T-helper 17 cell (primary cell): ENCODE data around the gene SRGAP3. TPM values are rescaled to one million over a fixed set of nuclear protein-coding genes. Genes with fewer than 3 reads are reported as not detected.

Source experiments
- ATAC-seq: fragments of 150-1000 bp; cut with Tn5 transposase; 2 replicates; pipeline ENCODE4 v1.10.0; 2021; ENCODE audit warnings: mild to moderate bottlenecking, moderate library complexity
- DNase-seq, 3 donors: peaks; one replicate each; pipeline versions ENCODE4 v3.0.0 to v3.0.0-alpha.2; 2020 to 2021
- H3K9me3 ChIP-seq: one replicate; pipeline ENCODE4 v1.7.0; 2013; ENCODE audit warnings: low read length, mild to moderate bottlenecking; ENCODE audit not compliant: control insufficient read depth, poor library complexity, severe bottlenecking
- H3K27ac Mint-ChIP-seq: one replicate; pipeline ENCODE4 v1.8.0; 2022; ENCODE audit warnings: mild to moderate bottlenecking, moderate library complexity, mixed read lengths
- H3K27me3 Mint-ChIP-seq: one replicate; pipeline ENCODE4 v1.8.0; 2022; ENCODE audit warnings: mixed read lengths
- H3K36me3 Mint-ChIP-seq: one replicate; pipeline ENCODE4 v1.8.0; 2022; ENCODE audit warnings: low read depth, mixed read lengths
- H3K4me1 Mint-ChIP-seq: one replicate; pipeline ENCODE4 v1.8.0; 2022; ENCODE audit warnings: mild to moderate bottlenecking, mixed read lengths
- H3K4me3 Mint-ChIP-seq: one replicate; pipeline ENCODE4 v1.8.0; 2022; ENCODE audit warnings: mild to moderate bottlenecking, moderate library complexity, mixed read lengths
- total RNA-seq, 4 donors: library from RNA in 2 of 4; stranded (reverse) in 2 of 4; gene quantifications; one replicate each; pipeline ENCODE4 v1.2.3 and lab custom pipeline; 2022 to 2026

Gene SRGAP3
- total RNA-seq, 2 donors from 2014 or later = 1.8 to 2.2 TPM

GRCh38 chr3:9012521-9012920 lies 236.9 kb downstream of the SRGAP3 start:
- Mint-ChIP-seq H3K4me3 (no peak overlapping the region), H3K27me3 (no peaks in the 10 kb centered on the region), H3K27ac (no peak overlapping the region), H3K4me1 (peaks cover 6% of the 10 kb centered on the region), H3K36me3 (no peaks in the 10 kb centered on the region)
- no peak for ATAC-seq
- no peak for DNase-seq
- H3K9me3 ChIP-seq = no peaks in the 10 kb centered on the region

GRCh38 chr3:9009976-9010545 lies 239.4 kb downstream of the SRGAP3 start:
- Mint-ChIP-seq H3K27ac (no peak overlapping the region), H3K36me3 (no peaks in the 10 kb centered on the region), H3K27me3 (no peaks in the 10 kb centered on the region), H3K4me1 (peaks cover 6% of the 10 kb centered on the region), H3K4me3 (no peak overlapping the region)
- ATAC-seq = no peak
- no peaks in the 10 kb centered on the region for H3K9me3 ChIP-seq
- DNase-seq = no peak

GRCh38 chr3:9008550-9009255 lies 240.7 kb downstream of the SRGAP3 start:
- Mint-ChIP-seq H3K36me3 (no peaks in the 10 kb centered on the region), H3K4me1 (peaks cover 6% of the 10 kb centered on the region), H3K27me3 (no peaks in the 10 kb centered on the region), H3K4me3 (no peak overlapping the region), H3K27ac (no peak overlapping the region)
- ATAC-seq (no peak), DNase-seq (no peak)
- H3K9me3 ChIP-seq = no peaks in the 10 kb centered on the region

GRCh38 chr3:9007928-9008327 lies 241.5 kb downstream of the SRGAP3 start:
- Mint-ChIP-seq H3K36me3 (no peaks in the 10 kb centered on the region), H3K4me1 (peaks cover 6% of the 10 kb centered on the region), H3K27me3 (no peaks in the 10 kb centered on the region), H3K27ac (no peak overlapping the region), H3K4me3 (no peak overlapping the region)
- ATAC-seq = no peak
- DNase-seq = no peak
- no peaks in the 10 kb centered on the region for H3K9me3 ChIP-seq

GRCh38 chr3:9007213-9007612 lies 242.2 kb downstream of the SRGAP3 start:
- Mint-ChIP-seq H3K4me3 (no peak overlapping the region), H3K27ac (no peak overlapping the region), H3K27me3 (no peaks in the 10 kb centered on the region), H3K36me3 (no peaks in the 10 kb centered on the region), H3K4me1 (peaks cover 4% of the 10 kb centered on the region)
- DNase-seq (no peak), ATAC-seq (no peak)
- no peaks in the 10 kb centered on the region for H3K9me3 ChIP-seq

- Mint-ChIP-seq H3K4me3 (no peak overlapping the region), H3K4me1 (peaks cover 5% of the 10 kb centered on the region), H3K36me3 (peaks cover 5% of the 10 kb centered on the region), H3K27me3 (peaks cover 12% of the 10 kb centered on the region), H3K27ac (no peak overlapping the region)
- ATAC-seq (no peak), DNase-seq (no peak)
- no peaks in the 10 kb centered on the region for H3K9me3 ChIP-seq
These were observed 249.4 kb downstream of the SRGAP3 start for GRCh38 chr3:9000041-9000440.

- no peak for DNase-seq
- no peaks in the 10 kb centered on the region for H3K9me3 ChIP-seq
- peak overlapping the region; percentile 49 for H3K4me3 Mint-ChIP-seq
- peaks cover 12% of the 10 kb centered on the region for H3K27me3 Mint-ChIP-seq
- no peak overlapping the region for H3K27ac Mint-ChIP-seq
- H3K36me3 Mint-ChIP-seq = peaks cover 5% of the 10 kb centered on the region
- no peak for ATAC-seq
- peaks cover 5% of the 10 kb centered on the region for H3K4me1 Mint-ChIP-seq
These were observed 252.3 kb downstream of the SRGAP3 start for GRCh38 chr3:8997151-8997550.

- ATAC-seq (no peak), DNase-seq (no peak)
- H3K4me3 Mint-ChIP-seq = no peak overlapping the region
- H3K4me1 Mint-ChIP-seq = peaks cover 5% of the 10 kb centered on the region
- peaks cover 12% of the 10 kb centered on the region for H3K27me3 Mint-ChIP-seq
- H3K27ac Mint-ChIP-seq = no peak overlapping the region
- peaks cover 5% of the 10 kb centered on the region for H3K36me3 Mint-ChIP-seq
- no peaks in the 10 kb centered on the region for H3K9me3 ChIP-seq
These were observed 252.7 kb downstream of the SRGAP3 start for GRCh38 chr3:8996681-8997121.

GRCh38 chr3:8996216-8996615 lies 253.2 kb downstream of the SRGAP3 start:
- H3K27me3 Mint-ChIP-seq = peaks cover 12% of the 10 kb centered on the region
- no peak for DNase-seq
- H3K4me3 Mint-ChIP-seq = no peak overlapping the region
- H3K4me1 Mint-ChIP-seq = peaks cover 5% of the 10 kb centered on the region
- H3K9me3 ChIP-seq = no peaks in the 10 kb centered on the region
- no peak overlapping the region for H3K27ac Mint-ChIP-seq
- ATAC-seq = no peak
- H3K36me3 Mint-ChIP-seq = peaks cover 5% of the 10 kb centered on the region

GRCh38 chr3:8994226-8994625 lies 255.2 kb downstream of the SRGAP3 start:
- H3K36me3 Mint-ChIP-seq = peaks cover 5% of the 10 kb centered on the region
- peaks cover 5% of the 10 kb centered on the region for H3K4me1 Mint-ChIP-seq
- no peaks in the 10 kb centered on the region for H3K9me3 ChIP-seq
- H3K27ac Mint-ChIP-seq = no peak overlapping the region
- ATAC-seq = no peak
- no peak overlapping the region for H3K4me3 Mint-ChIP-seq
- H3K27me3 Mint-ChIP-seq = peaks cover 12% of the 10 kb centered on the region
- no peak for DNase-seq

- peaks cover 12% of the 10 kb centered on the region for H3K27me3 Mint-ChIP-seq
- DNase-seq (no peak), ATAC-seq (no peak)
- no peaks in the 10 kb centered on the region for H3K9me3 ChIP-seq
- H3K36me3 Mint-ChIP-seq = peaks cover 5% of the 10 kb centered on the region
- H3K27ac Mint-ChIP-seq = no peak overlapping the region
- H3K4me3 Mint-ChIP-seq = no peak overlapping the region
- peaks cover 5% of the 10 kb centered on the region for H3K4me1 Mint-ChIP-seq
These were observed 256.1 kb downstream of the SRGAP3 start for GRCh38 chr3:8993331-8993730.

- H3K27me3 Mint-ChIP-seq = peaks cover 8% of the 10 kb centered on the region
- H3K27ac Mint-ChIP-seq = no peak overlapping the region
- H3K9me3 ChIP-seq = no peaks in the 10 kb centered on the region
- no peak for ATAC-seq
- H3K36me3 Mint-ChIP-seq = peaks cover 5% of the 10 kb centered on the region
- no peak for DNase-seq
- H3K4me3 Mint-ChIP-seq = no peak overlapping the region
- peaks cover 7% of the 10 kb centered on the region for H3K4me1 Mint-ChIP-seq
These were observed 256.6 kb downstream of the SRGAP3 start for GRCh38 chr3:8992854-8993253.

GRCh38 chr3:8992199-8992598 lies 257.2 kb downstream of the SRGAP3 start:
- no peak overlapping the region for H3K27ac Mint-ChIP-seq
- H3K4me3 Mint-ChIP-seq = no peak overlapping the region
- DNase-seq = no peak
- H3K27me3 Mint-ChIP-seq = peaks cover 8% of the 10 kb centered on the region
- peaks cover 2% of the 10 kb centered on the region for H3K36me3 Mint-ChIP-seq
- no peak for ATAC-seq
- H3K4me1 Mint-ChIP-seq = peaks cover 5% of the 10 kb centered on the region
- H3K9me3 ChIP-seq = no peaks in the 10 kb centered on the region
